ENCODE measurements around the gene DAB2IP.

DAB2IP gene

GRCh38 chr9:121763561-121764370 is 112.3 kb downstream of the DAB2IP start:
- DNase-seq (ENCODE audit: low read depth), result no peak

GRCh38 chr9:121764371-121764730 is 112.9 kb downstream of the DAB2IP start:
- DNase-seq (ENCODE audit: low read depth), result no peak

- no peak for DNase-seq (ENCODE audit: low read depth)
Measured at GRCh38 chr9:121765021-121765950, 113.9 kb downstream of the DAB2IP start.

- no peak for DNase-seq (ENCODE audit: low read depth)
Measured at GRCh38 chr9:121766081-121766683, 114.7 kb downstream of the DAB2IP start.

GRCh38 chr9:121767171-121767769 is 115.8 kb downstream of the DAB2IP start:
- no peak for DNase-seq (ENCODE audit: low read depth)

- no peak for DNase-seq (ENCODE audit: low read depth)
Measured at GRCh38 chr9:121768416-121769015, 117.1 kb downstream of the DAB2IP start.

- no peak for DNase-seq (ENCODE audit: low read depth)
Measured at GRCh38 chr9:121769939-121770338, 118.5 kb downstream of the DAB2IP start.

DNA sequence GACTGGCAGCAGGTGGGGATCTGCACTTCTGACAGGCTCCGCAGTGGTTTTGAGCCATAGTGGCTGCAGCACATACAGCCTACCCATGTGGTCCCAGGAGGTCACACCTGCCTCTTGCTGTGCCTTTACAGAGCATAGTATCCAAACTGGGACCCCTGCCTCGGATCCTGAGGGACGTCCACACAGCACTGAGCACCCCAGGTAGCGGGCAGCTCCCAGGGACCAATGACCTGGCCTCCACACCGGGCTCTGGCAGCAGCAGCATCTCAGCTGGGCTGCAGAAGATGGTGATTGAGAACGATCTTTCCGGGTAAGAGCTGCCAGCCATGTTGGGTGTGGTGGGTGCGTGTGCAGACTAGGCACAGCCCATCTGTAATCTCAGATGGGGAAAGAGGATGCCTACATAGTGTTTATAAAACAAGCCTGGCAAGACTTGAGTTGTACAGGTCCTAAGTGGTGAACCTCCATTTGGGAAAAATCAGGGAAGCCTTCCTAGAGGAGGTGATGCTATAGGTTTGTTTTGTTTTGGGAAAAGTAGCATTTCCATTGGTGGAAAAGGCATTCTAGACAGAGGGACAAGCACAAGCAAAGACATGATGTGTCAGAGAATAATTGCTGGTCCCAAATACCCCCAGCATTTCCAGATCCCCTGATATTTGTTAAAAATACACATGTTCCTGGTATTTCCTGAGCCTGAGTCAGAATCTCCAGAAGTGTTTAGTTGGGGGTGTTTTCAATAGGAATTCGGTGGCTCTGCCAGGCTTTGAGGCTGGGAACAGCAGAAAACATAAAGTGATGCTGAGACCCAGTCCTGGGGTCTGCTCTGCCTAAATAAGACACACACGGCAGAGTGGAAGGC is 119.2 kb downstream of the DAB2IP start:
- no peak for DNase-seq (ENCODE audit: low read depth)

- no peak for DNase-seq (ENCODE audit: low read depth)
Measured at GRCh38 chr9:121771418-121771817, 120.0 kb downstream of the DAB2IP start.

DNA sequence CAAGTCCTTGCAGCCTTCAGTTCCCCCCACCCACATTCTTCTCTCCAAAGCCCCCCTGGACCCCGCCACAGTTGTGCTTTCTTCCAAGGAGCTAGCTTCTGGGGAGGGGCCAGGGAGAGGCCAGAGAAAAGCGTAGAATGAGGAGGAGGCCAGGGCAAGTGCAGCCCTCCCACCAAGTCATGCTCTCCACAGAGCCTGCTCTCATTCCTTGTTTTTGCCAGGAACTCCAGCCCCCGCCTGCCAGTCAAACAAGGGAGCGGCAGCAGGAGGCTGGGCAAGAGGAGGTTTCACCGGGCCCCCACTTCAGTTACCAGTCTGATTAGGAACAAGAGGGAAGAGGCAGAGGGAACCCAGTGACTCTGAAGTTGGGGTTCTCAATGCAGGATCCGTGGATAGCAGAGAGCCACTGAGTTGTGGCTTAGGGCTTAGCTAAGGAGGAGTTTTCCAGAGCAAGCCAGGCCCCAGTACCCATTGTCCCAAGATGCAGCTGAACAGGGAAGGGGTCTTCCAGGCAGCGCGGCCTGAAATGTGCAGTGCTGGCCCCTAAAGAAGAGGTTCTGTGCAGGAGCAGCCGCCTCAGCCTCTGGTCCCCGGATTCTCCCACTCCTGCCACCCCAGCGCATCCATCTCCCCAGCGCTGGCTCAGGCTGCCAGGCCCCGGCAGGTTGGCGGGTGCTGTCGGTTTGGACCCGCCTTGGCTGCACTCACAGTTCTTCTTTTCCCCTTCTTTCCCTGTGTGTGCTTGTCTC is 120.6 kb downstream of the DAB2IP start:
- DNase-seq (ENCODE audit: low read depth), result no peak

DNA sequence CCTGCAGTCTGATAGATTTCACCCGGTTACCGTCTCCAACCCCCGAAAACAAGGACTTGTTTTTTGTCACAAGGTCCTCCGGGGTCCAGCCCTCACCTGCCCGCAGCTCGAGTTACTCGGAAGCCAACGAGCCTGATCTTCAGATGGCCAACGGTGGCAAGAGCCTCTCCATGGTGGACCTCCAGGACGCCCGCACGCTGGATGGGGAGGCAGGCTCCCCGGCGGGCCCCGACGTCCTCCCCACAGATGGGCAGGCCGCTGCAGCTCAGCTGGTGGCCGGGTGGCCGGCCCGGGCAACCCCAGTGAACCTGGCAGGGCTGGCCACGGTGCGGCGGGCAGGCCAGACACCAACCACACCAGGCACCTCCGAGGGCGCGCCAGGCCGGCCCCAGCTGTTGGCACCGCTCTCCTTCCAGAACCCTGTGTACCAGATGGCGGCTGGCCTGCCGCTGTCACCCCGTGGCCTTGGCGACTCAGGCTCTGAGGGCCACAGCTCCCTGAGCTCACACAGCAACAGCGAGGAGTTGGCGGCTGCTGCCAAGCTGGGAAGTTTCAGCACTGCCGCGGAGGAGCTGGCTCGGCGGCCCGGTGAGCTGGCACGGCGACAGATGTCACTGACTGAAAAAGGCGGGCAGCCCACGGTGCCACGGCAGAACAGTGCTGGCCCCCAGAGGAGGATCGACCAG is 121.3 kb downstream of the DAB2IP start:
- DNase-seq (ENCODE audit: low read depth), result no peak

DNA sequence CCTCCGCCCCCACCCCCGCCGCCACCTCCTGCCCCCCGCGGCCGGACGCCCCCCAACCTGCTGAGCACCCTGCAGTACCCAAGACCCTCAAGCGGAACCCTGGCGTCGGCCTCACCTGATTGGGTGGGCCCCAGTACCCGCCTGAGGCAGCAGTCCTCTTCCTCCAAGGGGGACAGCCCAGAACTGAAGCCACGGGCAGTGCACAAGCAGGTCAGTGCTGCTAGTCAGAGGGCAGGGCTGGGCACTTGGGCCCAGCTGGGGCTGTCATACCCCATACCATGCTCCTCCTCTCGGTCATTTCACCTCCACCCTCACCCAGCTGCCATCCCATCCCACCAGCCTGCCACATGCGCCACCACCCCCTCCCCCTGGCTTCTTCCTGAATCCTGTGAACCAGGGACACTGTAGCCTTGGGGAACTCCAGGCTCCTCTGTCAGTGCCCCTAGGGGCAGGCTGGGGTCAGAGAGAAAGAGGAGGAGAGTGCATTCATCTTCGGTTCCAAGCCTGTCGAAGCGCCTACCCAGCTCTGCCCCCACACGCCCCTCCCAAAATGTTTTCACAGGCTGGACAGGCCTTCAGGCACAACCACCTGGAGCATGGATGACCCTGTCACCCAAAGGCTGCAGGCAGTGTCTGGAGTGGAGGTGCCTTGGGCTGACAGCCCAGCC is 122.0 kb downstream of the DAB2IP start:
- no peak for DNase-seq (ENCODE audit: low read depth)

GRCh38 chr9:121773954-121774714 is 122.7 kb downstream of the DAB2IP start:
- no peak for DNase-seq (ENCODE audit: low read depth)

DNA sequence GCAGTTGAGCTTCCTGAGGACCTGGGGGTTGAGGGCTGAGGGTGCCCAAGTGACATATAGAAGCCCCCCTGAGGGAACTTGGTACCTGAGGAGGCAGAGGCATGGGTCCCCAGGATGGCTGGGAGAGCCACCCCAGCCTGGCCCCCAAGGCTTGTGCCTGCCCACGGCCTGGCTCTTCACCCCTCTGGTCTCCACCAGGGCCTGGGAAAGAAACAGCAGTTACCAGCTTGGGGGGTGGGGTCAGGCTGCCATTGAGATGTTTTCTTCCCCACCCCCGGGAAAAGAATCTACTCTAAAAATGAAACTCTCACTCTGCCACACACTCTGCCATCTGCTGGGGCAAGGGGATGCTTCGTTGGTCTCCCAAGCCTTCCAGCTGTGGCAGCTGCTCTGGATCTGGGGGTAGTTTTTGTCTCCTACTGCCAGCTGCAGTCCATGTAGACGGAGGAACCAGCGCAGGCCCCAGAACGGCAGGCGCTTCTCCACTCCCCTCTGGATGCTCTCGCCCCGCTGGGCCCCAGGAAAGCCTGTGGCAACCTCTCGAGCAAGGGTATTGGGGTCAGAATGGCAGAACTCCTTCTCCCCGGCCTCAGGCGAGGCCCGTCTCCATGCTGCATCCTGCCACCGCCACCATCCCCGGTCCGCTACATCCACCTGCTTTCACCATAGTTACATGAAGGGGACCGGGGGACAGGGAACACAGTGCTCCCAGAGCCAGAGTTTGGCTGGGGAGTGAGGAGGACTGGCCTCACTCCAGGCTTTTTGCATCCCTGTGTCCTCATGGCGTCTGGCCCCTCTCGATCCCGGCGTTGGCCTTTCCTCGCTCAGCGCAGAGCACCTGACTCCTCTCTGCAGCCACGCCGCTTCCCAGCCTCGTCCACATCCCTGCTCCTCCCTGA is 123.5 kb downstream of the DAB2IP start:
- DNase-seq (ENCODE audit: low read depth), result no peak

DNA sequence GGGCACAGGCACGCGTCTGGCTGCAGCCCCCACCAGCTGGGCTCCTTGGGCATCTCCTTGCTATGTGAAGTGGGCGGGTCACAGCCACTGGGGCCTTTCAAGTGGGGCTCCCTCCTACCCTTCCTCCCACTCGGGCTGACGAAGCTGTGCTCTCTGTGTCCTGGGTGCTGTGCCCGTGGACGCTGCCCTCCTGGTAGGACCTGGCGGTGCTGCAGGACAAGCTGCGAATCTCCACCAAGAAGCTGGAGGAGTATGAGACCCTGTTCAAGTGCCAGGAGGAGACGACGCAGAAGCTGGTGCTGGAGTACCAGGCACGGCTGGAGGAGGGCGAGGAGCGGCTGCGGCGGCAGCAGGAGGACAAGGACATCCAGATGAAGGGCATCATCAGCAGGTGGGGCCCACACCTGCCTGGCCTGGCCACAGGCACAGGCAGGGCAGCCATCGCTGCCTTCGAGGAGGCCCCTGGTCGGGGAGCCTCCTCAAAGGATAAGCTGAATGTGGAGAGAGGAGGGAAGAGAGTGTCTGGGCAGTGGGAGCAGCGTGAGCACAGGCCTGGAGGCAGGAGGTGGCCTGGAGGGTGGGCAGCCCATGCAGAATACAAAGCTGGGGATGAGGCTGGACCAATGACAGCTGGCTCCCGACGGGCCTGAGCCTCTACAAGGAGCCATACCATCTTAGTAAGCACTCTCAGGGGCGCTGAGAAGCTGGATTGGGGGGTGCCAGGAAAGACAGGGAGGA is 124.7 kb downstream of the DAB2IP start:
- DNase-seq (ENCODE audit: low read depth), result no peak
